Measurements from ENCODE around the gene GCNT1.
A peak's percentile ranks its signal among the peaks of the same experiment; 100 is the strongest.

Gene GCNT1

GRCh38 chr9:76458903-76459693 lies at the start of gene GCNT1:
Gene GCNT1 (plus strand): TSS chr9:76459182. CDS start chr9:76502382, 43,200 bp downstream.
- peaks cover 3 to 6% of the 10 kb centered on the region in 2 donors for H3K36me3 ChIP-seq (ENCODE audit: control insufficient read depth in 1 of 2, insufficient read depth in 2 of 2, low read length in 2 of 2)
- H3K27me3 ChIP-seq (ENCODE audit: control insufficient read depth in 1 of 2, insufficient read depth in 2 of 2, low read length in 2 of 2) = no peaks in the 10 kb centered on the region
- peaks cover 25 to 29% of the 10 kb centered on the region in 2 donors for H3K4me1 ChIP-seq (ENCODE audit: control insufficient read depth in 1 of 2, insufficient read depth in 2 of 2, low read length in 2 of 2)
- no peaks in the 10 kb centered on the region for H3K9me3 ChIP-seq (ENCODE audit: control insufficient read depth in 1 of 2, low read length in 2 of 2)
- peak within 1 kb of the TSS; percentile 91 to 92 for H3K9ac ChIP-seq (ENCODE audit: low read depth in 1 of 2, low read length in 2 of 2)
- peak within 1 kb of the TSS; percentile 84 to 89 for H3K4me3 ChIP-seq (ENCODE audit: low read depth in 1 of 2, low read length in 2 of 2)
- H3K27ac ChIP-seq (ENCODE audit: low read depth, low read length) = peak within 1 kb of the TSS; percentile 72

GRCh38 chr9:76412638-76413037 lies 46.3 kb upstream of the GCNT1 start:
- Histone ChIP-seq H3K27ac (ENCODE audit: low read depth, low read length) (no peak overlapping the region), H3K9ac (ENCODE audit: low read depth in 1 of 2, low read length in 2 of 2) (no peak overlapping the region), H3K4me1 (ENCODE audit: control insufficient read depth in 1 of 2, insufficient read depth in 2 of 2, low read length in 2 of 2) (peaks cover 0 to 10% of the 10 kb centered on the region in 2 donors), H3K27me3 (ENCODE audit: control insufficient read depth in 1 of 2, insufficient read depth in 2 of 2, low read length in 2 of 2) (no peaks in the 10 kb centered on the region), H3K4me3 (ENCODE audit: low read depth in 1 of 2, low read length in 2 of 2) (no peak overlapping the region), H3K36me3 (ENCODE audit: control insufficient read depth in 1 of 2, insufficient read depth in 2 of 2, low read length in 2 of 2) (no peaks in the 10 kb centered on the region), H3K9me3 (ENCODE audit: control insufficient read depth in 1 of 2, low read length in 2 of 2) (peaks cover 0 to 5% of the 10 kb centered on the region in 2 donors)

GRCh38 chr9:76413658-76414057 lies 45.3 kb upstream of the GCNT1 start:
- Histone ChIP-seq H3K4me3 (ENCODE audit: low read depth in 1 of 2, low read length in 2 of 2) (no peak overlapping the region), H3K9ac (ENCODE audit: low read depth in 1 of 2, low read length in 2 of 2) (no peak overlapping the region), H3K27me3 (ENCODE audit: control insufficient read depth in 1 of 2, insufficient read depth in 2 of 2, low read length in 2 of 2) (no peaks in the 10 kb centered on the region), H3K36me3 (ENCODE audit: control insufficient read depth in 1 of 2, insufficient read depth in 2 of 2, low read length in 2 of 2) (no peaks in the 10 kb centered on the region), H3K27ac (ENCODE audit: low read depth, low read length) (no peak overlapping the region), H3K9me3 (ENCODE audit: control insufficient read depth in 1 of 2, low read length in 2 of 2) (peaks cover 0 to 5% of the 10 kb centered on the region in 2 donors), H3K4me1 (ENCODE audit: control insufficient read depth in 1 of 2, insufficient read depth in 2 of 2, low read length in 2 of 2) (peaks cover 0 to 10% of the 10 kb centered on the region in 2 donors)

GRCh38 chr9:76414661-76415060 lies 44.3 kb upstream of the GCNT1 start:
- no peak overlapping the region for H3K4me3 ChIP-seq (ENCODE audit: low read depth in 1 of 2, low read length in 2 of 2)
- no peak overlapping the region for H3K27ac ChIP-seq (ENCODE audit: low read depth, low read length)
- H3K9me3 ChIP-seq (ENCODE audit: control insufficient read depth in 1 of 2, low read length in 2 of 2) = peaks cover 0 to 5% of the 10 kb centered on the region in 2 donors

GRCh38 chr9:76415154-76415553 lies 43.8 kb upstream of the GCNT1 start:
- Histone ChIP-seq H3K9ac (ENCODE audit: low read depth in 1 of 2, low read length in 2 of 2) (no peak overlapping the region), H3K4me3 (ENCODE audit: low read depth in 1 of 2, low read length in 2 of 2) (no peak overlapping the region), H3K36me3 (ENCODE audit: control insufficient read depth in 1 of 2, insufficient read depth in 2 of 2, low read length in 2 of 2) (no peaks in the 10 kb centered on the region), H3K9me3 (ENCODE audit: control insufficient read depth in 1 of 2, low read length in 2 of 2) (peaks cover 0 to 5% of the 10 kb centered on the region in 2 donors), H3K4me1 (ENCODE audit: control insufficient read depth in 1 of 2, insufficient read depth in 2 of 2, low read length in 2 of 2) (peaks cover 0 to 10% of the 10 kb centered on the region in 2 donors), H3K27me3 (ENCODE audit: control insufficient read depth in 1 of 2, insufficient read depth in 2 of 2, low read length in 2 of 2) (no peaks in the 10 kb centered on the region), H3K27ac (ENCODE audit: low read depth, low read length) (no peak overlapping the region)

More at GRCh38 chr9:76414661-76415060, 44.3 kb upstream of the GCNT1 start:
- Histone ChIP-seq H3K9ac (ENCODE audit: low read depth in 1 of 2, low read length in 2 of 2) (no peak overlapping the region), H3K36me3 (ENCODE audit: control insufficient read depth in 1 of 2, insufficient read depth in 2 of 2, low read length in 2 of 2) (no peaks in the 10 kb centered on the region), H3K4me1 (ENCODE audit: control insufficient read depth in 1 of 2, insufficient read depth in 2 of 2, low read length in 2 of 2) (peaks cover 0 to 10% of the 10 kb centered on the region in 2 donors), H3K27me3 (ENCODE audit: control insufficient read depth in 1 of 2, insufficient read depth in 2 of 2, low read length in 2 of 2) (no peaks in the 10 kb centered on the region)

- no peak overlapping the region for H3K9ac ChIP-seq (ENCODE audit: low read depth in 1 of 2, low read length in 2 of 2)
- H3K4me3 ChIP-seq (ENCODE audit: low read depth in 1 of 2, low read length in 2 of 2) = no peak overlapping the region
- no peaks in the 10 kb centered on the region for H3K27me3 ChIP-seq (ENCODE audit: control insufficient read depth in 1 of 2, insufficient read depth in 2 of 2, low read length in 2 of 2)
- peaks cover 0 to 10% of the 10 kb centered on the region in 2 donors for H3K4me1 ChIP-seq (ENCODE audit: control insufficient read depth in 1 of 2, insufficient read depth in 2 of 2, low read length in 2 of 2)
- no peaks in the 10 kb centered on the region for H3K36me3 ChIP-seq (ENCODE audit: control insufficient read depth in 1 of 2, insufficient read depth in 2 of 2, low read length in 2 of 2)
- H3K27ac ChIP-seq (ENCODE audit: low read depth, low read length) = no peak overlapping the region
- peaks cover 0 to 5% of the 10 kb centered on the region in 2 donors for H3K9me3 ChIP-seq (ENCODE audit: control insufficient read depth in 1 of 2, low read length in 2 of 2)
Observed at GRCh38 chr9:76415731-76416130, 43.3 kb upstream of the GCNT1 start.

- Histone ChIP-seq H3K27me3 (ENCODE audit: control insufficient read depth in 1 of 2, insufficient read depth in 2 of 2, low read length in 2 of 2) (no peaks in the 10 kb centered on the region), H3K27ac (ENCODE audit: low read depth, low read length) (no peak overlapping the region), H3K9me3 (ENCODE audit: control insufficient read depth in 1 of 2, low read length in 2 of 2) (peaks cover 0 to 5% of the 10 kb centered on the region in 2 donors), H3K4me1 (ENCODE audit: control insufficient read depth in 1 of 2, insufficient read depth in 2 of 2, low read length in 2 of 2) (peaks cover 0 to 10% of the 10 kb centered on the region in 2 donors), H3K36me3 (ENCODE audit: control insufficient read depth in 1 of 2, insufficient read depth in 2 of 2, low read length in 2 of 2) (no peaks in the 10 kb centered on the region), H3K9ac (ENCODE audit: low read depth in 1 of 2, low read length in 2 of 2) (no peak overlapping the region), H3K4me3 (ENCODE audit: low read depth in 1 of 2, low read length in 2 of 2) (no peak overlapping the region)
Observed at GRCh38 chr9:76417394-76417793, 41.6 kb upstream of the GCNT1 start.

GRCh38 chr9:76419782-76420380 lies 39.1 kb upstream of the GCNT1 start:
- no peaks in the 10 kb centered on the region for H3K36me3 ChIP-seq (ENCODE audit: control insufficient read depth in 1 of 2, insufficient read depth in 2 of 2, low read length in 2 of 2)
- H3K4me1 ChIP-seq (ENCODE audit: control insufficient read depth in 1 of 2, insufficient read depth in 2 of 2, low read length in 2 of 2) = peaks cover 0 to 10% of the 10 kb centered on the region in 2 donors

GRCh38 chr9:76423216-76424177 lies 35.5 kb upstream of the GCNT1 start:
- no peak overlapping the region for H3K9ac ChIP-seq (ENCODE audit: low read depth in 1 of 2, low read length in 2 of 2)
- no peak overlapping the region for H3K27ac ChIP-seq (ENCODE audit: low read depth, low read length)
- H3K27me3 ChIP-seq (ENCODE audit: control insufficient read depth in 1 of 2, insufficient read depth in 2 of 2, low read length in 2 of 2) = no peaks in the 10 kb centered on the region
- no peaks in the 10 kb centered on the region for H3K36me3 ChIP-seq (ENCODE audit: control insufficient read depth in 1 of 2, insufficient read depth in 2 of 2, low read length in 2 of 2)
- no peaks in the 10 kb centered on the region for H3K9me3 ChIP-seq (ENCODE audit: control insufficient read depth in 1 of 2, low read length in 2 of 2)
- no peaks in the 10 kb centered on the region for H3K4me1 ChIP-seq (ENCODE audit: control insufficient read depth in 1 of 2, insufficient read depth in 2 of 2, low read length in 2 of 2)
- H3K4me3 ChIP-seq (ENCODE audit: low read depth in 1 of 2, low read length in 2 of 2) = no peak overlapping the region

More at GRCh38 chr9:76419782-76420380, 39.1 kb upstream of the GCNT1 start:
- Histone ChIP-seq H3K27me3 (ENCODE audit: control insufficient read depth in 1 of 2, insufficient read depth in 2 of 2, low read length in 2 of 2) (no peaks in the 10 kb centered on the region), H3K27ac (ENCODE audit: low read depth, low read length) (no peak overlapping the region), H3K9me3 (ENCODE audit: control insufficient read depth in 1 of 2, low read length in 2 of 2) (no peaks in the 10 kb centered on the region), H3K4me3 (ENCODE audit: low read depth in 1 of 2, low read length in 2 of 2) (no peak overlapping the region), H3K9ac (ENCODE audit: low read depth in 1 of 2, low read length in 2 of 2) (no peak overlapping the region)
